ENCODE results near the gene CDON.
"Not testable (repeated sequence)": the region's sequence is repeated elsewhere in the genome, so short reads cannot be mapped to it uniquely, and the experiment has no call there.

CDON gene

DNA sequence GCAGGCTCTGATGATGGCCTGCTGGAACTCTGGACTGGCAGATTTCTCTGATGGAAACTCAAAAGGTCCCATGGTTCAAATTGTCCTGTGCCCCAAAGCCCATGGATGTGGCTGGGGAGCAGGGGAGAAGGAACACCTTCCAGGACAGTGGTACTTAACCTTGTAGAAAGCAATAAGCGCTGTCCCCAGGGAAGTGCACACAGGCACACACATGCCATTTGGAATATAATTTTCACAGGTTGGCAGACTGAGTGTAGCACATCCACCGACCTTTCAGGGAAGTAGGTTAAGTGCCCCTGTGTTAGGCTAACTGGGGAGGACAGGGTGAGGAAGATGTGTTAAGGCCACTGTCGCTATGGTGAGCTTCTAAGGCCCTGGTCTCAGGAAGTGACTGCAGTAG is 140.5 kb downstream of the CDON start:
- no peak for DNase-seq (ENCODE audit: low spot score)

DNA sequence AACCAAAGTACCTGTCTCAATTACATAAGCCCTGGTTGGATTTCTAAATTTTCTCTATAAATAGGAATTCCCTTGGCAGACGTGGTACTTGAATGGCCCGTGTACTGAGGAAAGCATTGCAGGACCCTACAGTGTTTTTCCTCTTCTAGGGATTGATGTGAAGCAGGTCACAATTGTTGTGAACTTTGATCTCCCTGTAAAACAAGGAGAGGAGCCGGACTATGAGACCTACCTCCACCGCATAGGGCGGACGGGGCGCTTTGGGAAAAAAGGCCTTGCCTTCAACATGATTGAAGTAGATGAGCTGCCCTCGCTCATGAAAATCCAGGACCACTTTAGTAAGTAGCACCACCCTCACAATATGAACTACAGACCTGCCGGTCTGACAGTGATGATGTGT is 141.6 kb downstream of the CDON start:
- DNase-seq (ENCODE audit: low spot score): no peak

DNA sequence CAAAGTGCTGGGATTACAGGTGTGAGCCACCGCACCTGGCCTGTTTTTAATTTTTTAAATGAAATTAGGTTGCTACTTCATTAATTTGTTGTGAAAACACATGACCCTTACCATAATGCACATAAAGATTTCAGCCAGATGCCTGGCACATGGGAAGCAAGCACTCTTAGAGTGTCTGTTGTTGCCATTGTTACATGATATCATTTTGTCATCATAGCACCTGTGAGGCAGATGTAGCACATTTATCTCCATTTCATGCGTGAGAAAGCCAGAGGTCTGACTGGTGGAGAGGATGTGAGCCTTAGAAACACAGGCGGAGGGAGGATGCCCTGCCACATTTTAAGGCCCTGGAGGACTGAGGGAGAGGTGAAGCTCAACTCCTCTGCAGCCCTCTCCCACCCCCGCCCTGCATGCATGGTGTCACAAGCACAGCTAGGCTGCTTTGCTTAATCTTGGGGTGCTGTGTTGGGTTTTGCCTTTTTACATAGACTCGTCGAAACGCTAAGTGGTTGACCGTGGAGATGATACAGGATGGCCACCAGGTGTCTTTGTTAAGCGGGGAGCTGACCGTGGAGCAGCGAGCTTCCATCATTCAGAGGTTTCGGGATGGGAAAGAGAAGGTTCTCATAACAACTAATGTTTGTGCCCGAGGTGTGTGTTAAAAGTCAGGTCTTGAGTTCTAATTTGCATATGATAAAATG is 144.4 kb downstream of the CDON start:
- DNase-seq (ENCODE audit: low spot score): no peak

DNA sequence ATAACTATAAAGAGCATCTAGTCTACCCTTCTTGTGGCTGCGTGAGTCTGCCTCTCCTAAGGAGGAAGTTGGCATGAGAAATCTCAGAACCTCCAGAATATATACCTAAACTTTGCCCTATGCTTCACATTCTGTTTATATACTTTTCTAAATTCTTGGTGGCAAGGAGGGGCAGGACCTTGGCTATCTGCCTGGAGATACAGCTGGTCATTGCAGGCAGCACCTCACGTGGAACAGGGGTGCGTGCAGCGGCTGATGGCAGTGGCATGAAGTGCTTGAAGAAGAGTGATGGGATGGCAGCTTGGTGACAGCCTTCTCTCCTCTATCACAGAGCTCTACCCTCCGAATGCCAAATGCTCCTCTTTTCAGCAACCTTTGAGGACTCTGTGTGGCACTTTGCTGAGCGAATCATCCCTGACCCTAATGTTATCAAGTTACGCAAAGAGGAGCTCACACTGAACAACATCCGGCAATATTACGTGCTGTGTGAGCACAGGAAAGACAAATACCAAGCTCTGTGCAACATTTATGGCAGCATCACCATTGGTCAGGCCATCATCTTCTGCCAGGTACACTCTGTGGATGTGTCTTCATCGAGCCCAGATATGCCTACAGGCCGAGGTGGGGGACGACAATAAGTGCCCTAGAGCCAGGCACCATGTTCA is 145.9 kb downstream of the CDON start:
- no peak for DNase-seq (ENCODE audit: low spot score)

DNA sequence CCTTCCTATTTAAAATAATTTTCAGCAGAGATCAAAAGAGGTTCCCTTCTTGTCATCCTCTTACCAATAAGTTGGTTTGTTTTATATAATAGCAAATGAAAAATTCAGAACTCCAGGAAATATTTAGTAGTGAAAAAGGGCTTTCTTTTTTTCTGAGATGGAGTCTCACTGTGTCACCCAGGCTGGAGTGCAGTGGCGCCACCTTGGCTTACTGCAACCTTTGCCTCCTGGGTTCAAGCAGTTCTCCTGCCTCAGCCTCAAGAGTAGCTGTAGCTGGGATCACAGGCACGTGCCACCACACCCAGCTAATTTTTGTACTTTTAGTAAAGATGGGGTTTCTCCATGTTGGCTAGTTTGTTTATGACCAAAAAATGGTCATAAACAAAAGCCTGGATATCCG is 148.1 kb downstream of the CDON start:
- not testable (repeated sequence) for DNase-seq (ENCODE audit: low spot score)

DNA sequence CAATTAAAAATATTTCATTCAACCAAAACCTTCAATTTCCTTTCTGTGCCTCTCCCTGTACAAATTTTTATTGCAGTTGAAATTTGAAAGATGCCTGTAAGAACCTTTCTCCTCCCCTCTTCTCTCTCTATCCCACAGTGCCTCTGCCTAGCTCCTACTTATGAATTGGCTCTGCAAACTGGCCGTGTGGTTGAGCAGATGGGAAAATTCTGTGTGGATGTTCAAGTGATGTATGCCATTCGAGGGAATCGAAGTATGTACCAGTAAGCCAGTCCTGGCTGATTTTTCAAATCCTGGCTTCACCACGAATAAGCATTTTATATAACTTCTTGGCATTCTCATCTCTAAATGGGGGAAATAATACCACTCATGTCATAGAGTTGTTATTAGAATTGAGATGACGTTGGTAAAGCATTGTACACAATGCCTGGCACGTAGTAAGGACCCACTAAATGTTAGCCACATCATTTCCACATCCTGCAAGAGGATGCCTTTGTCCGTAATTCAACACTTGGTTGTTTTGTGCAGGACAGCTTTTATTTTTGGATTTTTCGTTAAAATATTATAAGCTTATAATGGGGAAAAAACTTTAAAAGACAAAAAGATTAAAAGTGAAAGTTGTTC is 152.3 kb downstream of the CDON start:
- DNase-seq (ENCODE audit: low spot score): no peak

All from germinal center (tissue), 1 donor.